ENCODE measurements around the gene TDRKH. TPM values are rescaled to one million over a fixed set of nuclear protein-coding genes. Genes with fewer than 3 reads are reported as not detected.

TDRKH gene
- total RNA-seq, 4 donors from 2014 or later: 1.1 to 5.3 (median 2.3) TPM

- no peak overlapping the region for H3K27ac ChIP-seq
- H3K9me3 ChIP-seq: no peaks in the 10 kb centered on the region
- H3K36me3 ChIP-seq: peaks cover 0 to 3% (median 0%) of the 10 kb centered on the region in 3 donors
- WGBS, 2 donors: 75 to 96% methylated on average over 3 to 11 of the region's 12 CpGs
- no peak for DNase-seq
- intact Hi-C loops (cut with DNase I): no loop called here
- TF ChIP-seq POLR2A (IDR thresholded peaks at IDR 0.05): no peak
- no peak for TF ChIP-seq CTCF (IDR thresholded peaks at IDR 0.05)
- H3K4me3 ChIP-seq: no peak overlapping the region
- H3K27me3 ChIP-seq: peaks cover 0 to 5% (median 0%) of the 10 kb centered on the region in 4 donors
- peaks cover 0 to 43% (median 26%) of the 10 kb centered on the region in 3 donors for H3K4me1 ChIP-seq
Measured at GRCh38 chr1:151819227-151819835, 29.0 kb upstream of the TDRKH start.

GRCh38 chr1:151817353-151817730 is 27.0 kb upstream of the TDRKH start:
- DNase-seq: no peak
- TF ChIP-seq POLR2A (IDR thresholded peaks at IDR 0.05) (no peak), CTCF (IDR thresholded peaks at IDR 0.05) (no peak)
- peaks cover 0 to 3% (median 0%) of the 10 kb centered on the region in 3 donors for H3K36me3 ChIP-seq
- H3K4me1 ChIP-seq: peaks cover 0 to 43% (median 26%) of the 10 kb centered on the region in 3 donors
- no peaks in the 10 kb centered on the region for H3K9me3 ChIP-seq
- H3K27me3 ChIP-seq: no peaks in the 10 kb centered on the region
- no peak overlapping the region for H3K4me3 ChIP-seq
- WGBS, 2 donors: 7 to 40% methylated on average over 1 to 2 of the region's 7 CpGs
- H3K27ac ChIP-seq: peak overlapping the region in 2 of 4 donors; percentile 14 to 21
- intact Hi-C loops (cut with DNase I): no loop called here

GRCh38 chr1:151816548-151817352 is 26.4 kb upstream of the TDRKH start:
- 47 to 72% methylated on average over 17 to 21 of the region's 26 CpGs for WGBS, 2 donors
- no peaks in the 10 kb centered on the region for H3K9me3 ChIP-seq

GRCh38 chr1:151815716-151816327 is 25.5 kb upstream of the TDRKH start:
- H3K27me3 ChIP-seq: no peaks in the 10 kb centered on the region
- H3K4me3 ChIP-seq: no peak overlapping the region
- intact Hi-C loops (cut with DNase I): no loop called here
- peaks cover 0 to 3% (median 0%) of the 10 kb centered on the region in 3 donors for H3K36me3 ChIP-seq
- peaks cover 0 to 36% (median 24%) of the 10 kb centered on the region in 3 donors for H3K4me1 ChIP-seq
- 52 to 61% methylated on average over 9 to 11 of the region's 12 CpGs for WGBS, 2 donors
- no peak for TF ChIP-seq POLR2A (IDR thresholded peaks at IDR 0.05)
- no peak for TF ChIP-seq CTCF (IDR thresholded peaks at IDR 0.05)
- DNase-seq: no peak
- H3K9me3 ChIP-seq: no peaks in the 10 kb centered on the region
- no peak overlapping the region for H3K27ac ChIP-seq

More at GRCh38 chr1:151816548-151817352, 26.4 kb upstream of the TDRKH start:
- Histone ChIP-seq H3K27me3 (no peaks in the 10 kb centered on the region), H3K27ac (peak overlapping the region in 2 of 4 donors; percentile 14 to 21), H3K36me3 (peaks cover 0 to 3% (median 0%) of the 10 kb centered on the region in 3 donors), H3K4me3 (no peak overlapping the region), H3K4me1 (peaks cover 0 to 43% (median 26%) of the 10 kb centered on the region in 3 donors)
- TF ChIP-seq POLR2A (IDR thresholded peaks at IDR 0.05): no peak
- no peak for TF ChIP-seq CTCF (IDR thresholded peaks at IDR 0.05)
- intact Hi-C loops (cut with DNase I): no loop called here
- DNase-seq: no peak

All from esophagus squamous epithelium (tissue), 5 donors.